GM18861 (cell line): Measurements from ENCODE around the gene DHRSX.
"Not testable (repeated sequence)": the region's sequence is repeated elsewhere in the genome, so short reads cannot be mapped to it uniquely, and the experiment has no call there.

Experiments
- ATAC-seq: cut with Tn5 transposase; IDR thresholded peaks from one replicate; pipeline ENCODE4 v1.9.1; 2021; ENCODE audit not compliant: unreplicated experiment

The DHRSX gene

DNA sequence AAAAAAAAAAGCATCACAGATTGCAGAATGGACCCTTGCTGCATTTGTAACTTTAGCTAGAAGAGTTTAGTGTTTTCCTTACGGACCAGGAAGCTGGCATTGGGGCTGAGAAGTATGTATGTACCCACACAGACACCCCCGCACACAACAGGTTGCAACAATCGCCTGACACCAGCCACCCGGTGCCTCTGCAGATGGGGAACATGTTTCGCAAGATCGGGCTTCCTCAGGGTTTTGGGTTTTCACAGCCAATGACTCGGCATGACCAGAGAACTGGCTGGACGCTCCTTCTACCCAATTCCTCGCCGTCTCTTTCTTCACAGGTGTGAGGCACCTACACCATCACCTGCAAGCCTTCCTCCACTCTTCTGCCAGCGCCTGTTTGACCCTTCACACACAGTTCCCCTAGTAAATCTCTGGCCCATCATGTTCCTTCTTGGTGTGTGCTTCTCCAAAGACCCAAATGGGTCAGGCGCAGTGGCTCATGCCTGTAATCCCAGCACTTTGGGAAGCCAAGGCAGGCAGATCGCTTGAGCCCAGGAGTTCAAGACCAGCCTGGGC is 70.4 kb downstream of the DHRSX start:
- ATAC-seq: no peak

GRCh38 chrX:2427737-2428136 is 73.0 kb downstream of the DHRSX start:
- no peak for ATAC-seq

DNA sequence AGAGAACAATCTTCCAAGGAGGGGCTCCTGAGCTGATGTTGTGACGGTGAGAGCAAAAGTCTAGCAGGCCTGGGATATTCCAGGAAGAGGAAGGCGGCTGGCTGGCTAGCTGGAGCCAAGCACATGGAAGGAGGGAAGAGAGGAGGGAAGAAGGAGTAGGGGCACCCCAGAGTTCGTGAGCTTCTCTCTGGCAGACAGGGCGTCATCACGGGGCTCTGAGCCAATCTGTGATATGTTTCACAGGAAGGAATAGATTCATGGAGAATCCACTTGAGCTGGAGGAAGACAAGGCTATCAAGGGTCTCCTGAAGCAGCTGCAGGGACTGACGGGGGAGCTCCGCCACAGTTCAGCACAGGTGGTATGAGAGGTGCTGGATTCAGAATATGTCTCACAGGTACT is 73.6 kb downstream of the DHRSX start:
- ATAC-seq: no peak

DNA sequence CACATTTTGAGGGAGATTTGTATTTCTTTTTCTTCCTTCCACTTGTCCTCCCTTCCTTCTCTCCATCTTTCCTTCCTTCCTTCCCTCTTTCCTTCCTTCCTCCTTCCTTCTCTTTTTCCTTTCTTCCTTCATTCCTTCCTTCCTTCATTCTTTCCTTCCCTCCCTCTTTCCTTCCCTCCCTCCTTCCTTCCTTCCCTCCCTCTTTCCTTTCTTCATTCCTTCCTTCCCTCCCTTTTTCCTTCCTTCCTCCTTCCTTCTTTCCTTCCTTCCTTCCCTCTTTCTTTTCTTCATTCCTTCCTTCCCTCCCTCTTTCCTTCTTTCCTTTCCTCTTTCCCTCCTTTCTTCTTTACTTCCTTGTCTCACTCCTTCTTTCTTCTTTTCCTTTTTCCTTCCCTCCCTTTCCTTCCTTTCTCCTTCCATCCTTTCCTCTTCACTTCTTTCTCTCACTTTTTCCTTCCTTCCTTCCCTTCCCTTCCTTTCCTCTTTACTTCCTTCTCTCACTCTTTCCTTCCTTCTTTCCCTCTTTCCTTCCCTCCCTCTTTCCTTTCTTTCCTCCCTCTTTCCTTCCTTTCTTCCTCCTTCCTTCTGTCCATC is 74.4 kb downstream of the DHRSX start:
- no peak for ATAC-seq

GRCh38 chrX:2425286-2426071 is 75.3 kb downstream of the DHRSX start:
- no peak for ATAC-seq

DNA sequence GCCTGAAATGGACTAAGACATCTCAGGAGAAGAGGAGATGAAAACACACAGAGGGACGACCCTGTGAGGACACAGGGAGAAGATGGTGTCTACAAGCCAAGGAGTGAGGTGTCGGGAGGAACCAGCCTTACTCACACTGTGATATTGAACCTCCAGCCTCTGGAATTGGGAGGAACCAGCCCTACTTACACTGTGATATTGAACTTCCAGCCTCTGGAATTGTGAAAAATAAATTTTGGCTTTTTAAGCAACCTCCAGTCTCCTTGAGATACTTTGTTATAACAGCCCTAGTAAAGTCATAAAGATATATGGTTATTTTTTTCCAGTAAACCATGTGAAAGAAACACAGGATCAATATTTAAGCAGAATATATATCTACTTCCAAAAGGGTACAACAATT is 76.5 kb downstream of the DHRSX start:
- no peak for ATAC-seq

DNA sequence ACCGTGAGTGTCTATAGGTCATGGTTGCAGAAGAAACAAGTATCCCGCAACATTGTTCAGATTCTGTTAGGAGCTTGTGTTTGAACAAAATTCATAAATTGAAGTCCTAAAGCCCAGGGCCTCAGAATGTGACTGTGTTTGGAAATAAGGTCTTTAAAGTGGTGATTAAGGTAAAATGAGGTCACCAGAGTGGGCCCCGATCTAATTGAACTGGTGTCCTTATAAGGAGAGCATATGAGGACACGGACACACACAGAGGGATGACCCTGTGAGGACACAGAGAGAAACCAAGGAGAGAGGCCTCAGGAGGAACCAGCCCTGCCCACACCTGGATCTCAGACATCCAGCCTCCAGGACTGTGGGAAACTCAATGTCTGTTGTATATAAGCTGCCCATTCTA is 76.9 kb downstream of the DHRSX start:
- no peak for ATAC-seq

DNA sequence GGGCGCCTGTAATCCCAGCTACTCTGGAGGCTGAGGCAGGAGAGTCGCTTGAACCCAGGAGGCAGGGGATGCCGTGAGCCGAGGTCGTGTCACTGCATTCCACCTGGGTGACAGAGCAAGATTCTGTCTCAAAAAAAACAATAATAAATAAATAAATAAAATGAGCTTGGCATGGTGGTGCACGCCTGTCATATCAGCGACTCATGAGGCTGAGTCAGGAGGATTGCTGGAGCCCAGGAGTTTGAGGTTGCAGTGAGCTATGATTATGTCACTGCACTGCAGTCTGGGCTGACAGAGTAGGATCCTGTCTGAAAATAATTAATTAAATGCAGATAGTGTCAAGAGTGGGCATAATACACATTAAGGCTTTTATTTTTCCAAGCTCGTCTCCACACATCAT is 77.5 kb downstream of the DHRSX start:
- ATAC-seq: no peak

DNA sequence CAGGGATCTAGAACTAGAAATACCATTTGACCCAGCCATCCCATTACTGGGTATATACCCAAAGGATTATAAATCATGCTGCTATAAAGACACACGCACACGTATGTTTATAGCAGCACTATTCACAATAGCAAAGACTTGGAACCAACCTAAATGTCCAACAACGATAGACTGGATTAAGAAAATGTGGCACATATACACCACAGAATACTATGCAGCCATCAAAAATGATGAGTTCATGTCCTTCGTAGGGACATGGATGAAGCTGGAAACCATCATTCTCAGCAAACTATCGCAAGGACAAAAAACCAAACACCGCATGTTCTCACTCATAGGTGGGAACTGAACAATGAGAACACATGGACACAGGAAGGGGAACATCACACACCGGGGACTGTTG is 81.4 kb downstream of the DHRSX start:
- ATAC-seq: not testable (repeated sequence)

- ATAC-seq: no peak
Measured at GRCh38 chrX:2418000-2418399, 82.8 kb downstream of the DHRSX start.

DNA sequence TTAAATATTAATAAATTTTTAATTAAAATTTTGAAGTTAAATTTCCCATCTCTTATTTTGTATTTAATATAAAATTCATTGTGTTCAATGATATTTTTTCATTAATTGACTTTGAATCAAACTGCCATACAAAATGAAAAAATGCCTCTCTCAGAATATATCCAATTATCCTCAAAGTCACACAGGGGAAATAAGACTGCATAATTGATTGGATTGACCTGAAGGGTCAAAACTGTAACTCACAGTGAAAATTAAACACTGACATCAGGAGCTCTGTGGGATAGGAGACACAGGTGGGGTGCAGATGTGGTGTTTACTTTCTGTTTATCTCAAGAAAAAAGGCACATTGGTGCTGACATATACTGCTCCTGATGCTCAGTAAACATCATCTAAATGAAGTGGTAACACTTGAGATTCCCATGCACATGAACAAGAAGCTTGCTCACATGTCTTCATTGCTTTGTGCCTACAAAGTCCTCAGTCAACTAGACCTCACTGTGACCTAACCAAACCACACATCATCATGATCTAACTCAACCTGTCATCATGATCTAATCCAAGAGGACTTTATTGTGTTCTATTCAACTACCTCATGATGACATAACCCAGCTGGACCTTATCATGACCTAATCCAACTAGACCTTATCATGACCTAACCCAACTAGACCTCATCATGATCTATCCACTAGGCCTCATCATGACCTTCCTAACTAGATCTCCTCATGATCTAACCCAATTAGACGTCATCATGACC is 83.7 kb downstream of the DHRSX start:
- ATAC-seq: no peak

DNA sequence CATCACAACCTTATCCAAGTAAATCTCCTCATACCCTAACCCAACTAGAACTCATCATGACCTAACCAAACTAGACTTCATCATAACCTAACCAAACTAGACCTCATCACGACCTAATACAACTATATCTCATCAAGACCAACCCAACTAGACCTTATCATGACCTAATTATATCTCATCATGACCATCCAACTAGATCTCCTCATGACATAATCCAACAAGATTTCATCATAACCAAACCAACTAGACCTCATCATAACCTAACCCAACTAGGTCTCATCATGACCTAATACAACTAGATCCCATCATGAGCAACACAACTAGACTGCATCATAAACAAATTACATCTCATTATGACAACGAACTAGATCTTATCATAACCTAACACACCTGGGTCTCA is 86.4 kb downstream of the DHRSX start:
- no peak for ATAC-seq

DNA sequence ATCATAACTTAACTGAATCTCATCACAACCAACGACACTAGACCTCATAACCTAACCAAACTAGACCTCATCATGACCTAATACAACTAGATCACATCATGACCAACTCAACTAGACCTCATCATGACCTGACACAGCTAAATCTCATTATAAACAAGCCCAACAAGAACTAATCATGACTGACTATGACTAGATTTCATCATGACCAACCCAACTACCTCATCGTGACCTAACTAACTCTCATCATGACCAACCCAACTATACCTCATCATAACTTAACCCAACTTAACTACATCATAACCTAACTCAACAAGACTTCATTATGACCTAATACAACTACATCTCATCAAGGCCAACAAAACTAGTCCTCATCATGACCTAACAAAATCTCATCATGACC is 86.8 kb downstream of the DHRSX start:
- ATAC-seq: no peak

- no peak for ATAC-seq
Measured at GRCh38 chrX:2412131-2412530, 88.6 kb downstream of the DHRSX start.

DNA sequence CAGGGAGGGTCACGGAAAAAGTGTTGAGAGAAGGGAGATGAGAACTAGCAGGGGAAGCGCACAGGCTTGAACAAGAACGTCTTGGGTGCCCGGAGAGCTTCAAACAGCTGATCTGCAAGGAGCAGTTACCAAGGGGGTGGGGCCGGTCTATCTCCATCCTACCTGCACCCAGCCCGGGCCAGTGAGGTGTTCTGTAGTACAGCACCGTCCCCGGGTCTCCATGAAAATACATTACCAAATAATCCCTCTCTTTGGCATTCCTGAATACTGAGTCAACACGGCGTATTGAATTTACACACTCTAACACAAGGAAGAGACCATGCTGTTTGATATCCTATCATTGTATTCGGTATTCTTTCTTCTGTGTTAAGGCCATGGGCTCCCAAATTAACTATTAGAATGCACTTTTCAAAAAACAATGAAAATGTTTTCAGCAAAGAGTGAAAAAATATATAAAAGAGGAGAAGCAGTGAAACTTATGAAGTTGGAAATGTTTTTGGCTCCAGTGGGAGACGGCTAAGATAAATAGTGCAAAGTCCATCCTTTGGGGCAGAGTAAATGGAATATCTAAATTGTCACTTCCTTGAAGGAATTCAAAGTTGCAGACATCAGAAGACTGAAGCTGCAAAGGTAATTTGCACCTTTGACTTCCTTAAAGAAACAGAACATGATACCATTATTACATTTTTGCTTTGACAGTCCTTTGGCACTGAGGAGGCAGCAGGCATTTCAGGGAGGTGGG is 90.3 kb downstream of the DHRSX start:
- ATAC-seq: no peak

GRCh38 chrX:2409796-2410195 is 91.0 kb downstream of the DHRSX start:
- ATAC-seq: no peak

- no peak for ATAC-seq
Measured at GRCh38 chrX:2408856-2409255, 91.9 kb downstream of the DHRSX start.

DNA sequence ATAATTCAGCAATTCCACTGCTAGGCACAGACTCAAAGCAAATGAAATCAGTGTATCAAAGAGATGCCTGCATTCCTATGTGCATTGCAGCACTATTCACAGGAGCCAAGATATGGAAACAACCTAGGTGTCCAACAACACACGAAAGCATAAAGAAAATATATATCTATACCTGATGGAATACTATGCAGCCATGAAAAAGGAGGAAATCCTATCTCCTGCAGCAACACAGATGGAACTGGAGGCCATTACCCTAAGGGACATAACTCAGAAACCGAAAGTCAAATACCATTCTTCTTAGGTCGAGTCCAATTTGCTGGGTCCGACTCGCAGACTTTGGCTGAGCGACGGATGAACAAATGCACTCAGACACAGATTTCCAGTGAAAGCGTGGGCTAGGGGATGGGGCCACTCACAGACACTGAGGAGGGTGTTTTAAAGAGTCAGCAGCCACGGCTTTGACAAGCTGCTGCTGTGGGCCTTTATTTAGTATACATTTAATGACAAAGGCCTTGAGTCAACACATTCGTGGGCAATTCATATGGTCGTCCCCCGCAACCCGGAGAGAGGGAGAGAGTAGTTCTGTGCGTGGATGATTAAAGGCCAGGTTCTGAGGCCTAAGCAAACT is 93.8 kb downstream of the DHRSX start:
- ATAC-seq: no peak

GRCh38 chrX:2404776-2405175 is 96.0 kb downstream of the DHRSX start:
- ATAC-seq: no peak

GRCh38 chrX:2402361-2402690 is 98.5 kb downstream of the DHRSX start:
- ATAC-seq: no peak
